ENCODE results near the gene SMIM24. TPM values are rescaled to one million over a fixed set of nuclear protein-coding genes. Genes with fewer than 3 reads are reported as not detected.

The SMIM24 gene
- total RNA-seq, 1 donor from 2014 or later, result not detected

DNA sequence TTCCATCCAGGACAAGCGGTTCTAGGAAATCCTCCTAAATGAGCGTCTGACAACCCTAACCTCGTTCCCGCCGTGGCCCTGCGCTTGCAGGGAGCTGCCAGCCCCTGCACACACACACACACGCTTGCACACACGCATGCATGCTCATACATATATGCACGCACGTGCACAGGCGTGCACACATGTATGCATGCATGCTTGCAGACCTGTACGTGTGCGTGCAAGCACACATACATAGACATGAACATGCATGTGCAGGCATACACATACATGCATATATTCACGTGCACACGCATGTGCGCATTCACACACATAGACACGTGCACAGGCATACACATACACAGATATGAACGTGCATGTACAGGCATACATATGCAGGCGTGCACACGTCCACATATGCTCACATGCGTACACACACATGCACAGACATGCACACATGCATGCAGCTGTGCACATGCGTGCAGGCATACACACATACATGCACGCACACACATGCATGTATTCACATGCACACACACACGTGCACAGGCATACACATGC is 35.6 kb downstream of the SMIM24 start:
- DNase-seq (ENCODE audit: extremely low spot score in 2 of 2), result no peak
- intact Hi-C loops (cut with DNase I), result no loop called here
- H3K4me1 ChIP-seq, result peaks cover 33% of the 10 kb centered on the region

DNA sequence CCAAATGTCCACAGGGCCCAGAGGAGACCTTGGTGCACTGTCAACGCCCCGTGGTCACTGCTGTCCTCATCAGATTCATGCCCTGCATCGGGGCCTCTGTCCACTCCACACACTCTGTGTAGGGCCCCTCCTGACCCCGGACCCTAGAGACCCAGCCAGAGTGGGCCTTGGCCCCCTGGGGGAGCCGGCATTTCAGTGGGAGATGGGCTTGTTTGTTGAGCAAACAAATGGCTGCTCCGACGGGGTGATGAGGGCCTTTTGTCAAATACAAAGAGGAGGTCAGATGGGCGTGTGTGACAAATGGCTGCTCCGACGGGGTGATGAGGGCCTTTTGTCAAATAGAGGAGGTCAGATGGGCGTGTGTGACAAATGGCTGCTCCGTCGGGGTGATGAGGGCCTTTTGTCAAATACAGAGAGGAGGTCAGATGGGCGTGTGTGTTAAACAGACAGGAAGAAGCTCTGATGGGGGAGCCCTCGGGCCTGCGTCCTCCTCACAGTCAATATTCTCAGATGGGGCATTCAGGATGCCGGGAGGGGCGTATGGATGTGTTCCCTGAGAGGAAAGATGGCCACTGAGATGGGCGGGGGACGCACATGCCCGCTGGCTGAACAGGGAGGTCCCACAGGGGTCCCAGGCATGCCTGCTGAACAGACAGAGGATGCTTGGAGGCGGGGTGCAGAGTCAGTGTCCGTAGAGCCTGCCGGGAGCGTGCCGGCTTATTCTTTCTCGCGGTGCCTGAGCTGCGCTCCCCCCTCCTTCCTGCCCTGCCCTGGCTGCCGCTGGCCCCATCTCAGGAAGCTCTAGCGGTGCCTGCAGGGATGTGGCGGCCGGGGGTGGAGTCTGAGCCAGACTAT is 36.3 kb downstream of the SMIM24 start:
- Histone ChIP-seq H3K4me1 (peaks cover 33% of the 10 kb centered on the region), H3K36me3 (peaks cover 0 to 20% of the 10 kb centered on the region in 2 donors), H3K9me3 (no peaks in the 10 kb centered on the region), H3K27ac (peak overlapping the region; percentile 80), H3K4me3 (no peak overlapping the region), H3K27me3 (no peaks in the 10 kb centered on the region)
- no peak for TF ChIP-seq POLR2A (IDR thresholded peaks at IDR 0.05)
- TF ChIP-seq, protein P1, sequence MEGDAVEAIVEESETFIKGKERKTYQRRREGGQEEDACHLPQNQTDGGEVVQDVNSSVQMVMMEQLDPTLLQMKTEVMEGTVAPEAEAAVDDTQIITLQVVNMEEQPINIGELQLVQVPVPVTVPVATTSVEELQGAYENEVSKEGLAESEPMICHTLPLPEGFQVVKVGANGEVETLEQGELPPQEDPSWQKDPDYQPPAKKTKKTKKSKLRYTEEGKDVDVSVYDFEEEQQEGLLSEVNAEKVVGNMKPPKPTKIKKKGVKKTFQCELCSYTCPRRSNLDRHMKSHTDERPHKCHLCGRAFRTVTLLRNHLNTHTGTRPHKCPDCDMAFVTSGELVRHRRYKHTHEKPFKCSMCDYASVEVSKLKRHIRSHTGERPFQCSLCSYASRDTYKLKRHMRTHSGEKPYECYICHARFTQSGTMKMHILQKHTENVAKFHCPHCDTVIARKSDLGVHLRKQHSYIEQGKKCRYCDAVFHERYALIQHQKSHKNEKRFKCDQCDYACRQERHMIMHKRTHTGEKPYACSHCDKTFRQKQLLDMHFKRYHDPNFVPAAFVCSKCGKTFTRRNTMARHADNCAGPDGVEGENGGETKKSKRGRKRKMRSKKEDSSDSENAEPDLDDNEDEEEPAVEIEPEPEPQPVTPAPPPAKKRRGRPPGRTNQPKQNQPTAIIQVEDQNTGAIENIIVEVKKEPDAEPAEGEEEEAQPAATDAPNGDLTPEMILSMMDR (IDR thresholded peaks at IDR 0.05), result no peak
- no peak for TF ChIP-seq POLR2AphosphoS5 (IDR thresholded peaks at IDR 0.05; ENCODE audit: insufficient read depth in 1 of 2, low read depth in 1 of 2)
- intact Hi-C loops (cut with DNase I), result no loop called here
- DNase-seq (ENCODE audit: extremely low spot score in 2 of 2), result no peak

More for the DNA sequence above, 35.6 kb downstream of the SMIM24 start:
- H3K4me3 ChIP-seq, result no peak overlapping the region
- TF ChIP-seq, protein P1 (IDR thresholded peaks at IDR 0.05), result no peak
- TF ChIP-seq POLR2AphosphoS5 (IDR thresholded peaks at IDR 0.05; ENCODE audit: insufficient read depth in 1 of 2, low read depth in 1 of 2) (peak in 1 of 2 donors; percentile 35), POLR2A (IDR thresholded peaks at IDR 0.05) (no peak)
- no peaks in the 10 kb centered on the region for H3K9me3 ChIP-seq
- no peaks in the 10 kb centered on the region for H3K27me3 ChIP-seq
- H3K36me3 ChIP-seq, result peaks cover 0 to 24% of the 10 kb centered on the region in 2 donors
- peak overlapping the region; percentile 80 for H3K27ac ChIP-seq

DNA sequence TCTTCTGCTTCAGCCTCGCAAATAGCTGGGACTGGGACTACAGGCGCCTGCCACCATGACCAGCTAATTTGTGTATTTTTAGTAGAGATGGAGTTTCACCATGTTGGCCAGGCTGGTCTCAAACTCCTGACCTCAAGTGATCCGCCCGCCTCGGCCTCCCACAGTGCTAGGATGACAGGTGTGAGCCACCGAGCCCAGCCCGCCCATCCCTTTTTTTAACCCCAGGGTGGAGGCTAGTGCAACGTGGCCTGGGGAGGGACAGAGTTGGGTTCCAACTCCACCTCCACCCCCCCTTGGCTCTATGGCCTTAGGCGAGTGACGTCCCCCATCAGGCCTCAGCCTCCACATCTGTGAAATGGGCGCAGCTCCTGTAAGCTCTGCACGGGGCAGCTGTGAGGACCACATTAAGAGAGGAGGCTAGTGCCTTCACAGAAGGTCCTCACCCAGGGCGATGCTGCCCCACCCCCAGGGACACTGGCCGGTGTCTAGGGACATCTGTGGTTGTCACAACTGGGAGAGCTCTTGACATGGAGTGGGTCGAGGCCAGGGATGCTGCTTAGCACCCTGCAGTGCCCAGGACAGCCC is 37.7 kb downstream of the SMIM24 start:
- no peaks in the 10 kb centered on the region for H3K27me3 ChIP-seq
- H3K4me3 ChIP-seq, result no peak overlapping the region
- TF ChIP-seq POLR2AphosphoS5 (IDR thresholded peaks at IDR 0.05; ENCODE audit: insufficient read depth in 1 of 2, low read depth in 1 of 2) (no peak), POLR2A (IDR thresholded peaks at IDR 0.05) (no peak)
- TF ChIP-seq, protein P1 (IDR thresholded peaks at IDR 0.05), result no peak
- DNase-seq (ENCODE audit: extremely low spot score in 2 of 2), result no peak
- intact Hi-C loops (cut with DNase I), result no loop called here
- H3K4me1 ChIP-seq, result peaks cover 33% of the 10 kb centered on the region
- no peaks in the 10 kb centered on the region for H3K9me3 ChIP-seq
- peak overlapping the region; percentile 66 for H3K27ac ChIP-seq
- peaks cover 0 to 15% of the 10 kb centered on the region in 2 donors for H3K36me3 ChIP-seq

DNA sequence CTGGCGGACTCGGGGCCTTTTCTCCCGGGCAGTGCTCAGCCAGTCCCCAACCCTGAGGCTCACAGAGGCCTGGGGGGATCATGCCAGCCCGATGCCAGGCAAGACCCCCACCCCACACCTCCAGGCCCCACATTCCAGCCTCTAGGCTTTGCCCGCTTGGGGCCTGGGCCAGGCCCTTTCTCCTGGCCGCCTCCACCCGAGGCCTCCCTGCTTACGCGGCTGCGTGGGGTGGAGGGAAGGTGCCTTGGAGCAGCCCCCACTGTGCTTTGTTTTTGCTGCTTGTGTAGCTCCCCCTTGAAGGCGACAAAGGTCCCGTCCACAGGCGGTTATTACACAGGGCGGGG is 38.4 kb downstream of the SMIM24 start:
- intact Hi-C loops (cut with DNase I), result no loop called here
- Histone ChIP-seq H3K4me3 (no peak overlapping the region), H3K27ac (peak overlapping the region; percentile 66), H3K9me3 (no peaks in the 10 kb centered on the region), H3K36me3 (peaks cover 0 to 18% of the 10 kb centered on the region in 2 donors), H3K4me1 (peaks cover 33% of the 10 kb centered on the region), H3K27me3 (no peaks in the 10 kb centered on the region)
- DNase-seq (ENCODE audit: extremely low spot score in 2 of 2), result no peak
- TF ChIP-seq POLR2AphosphoS5 (IDR thresholded peaks at IDR 0.05; ENCODE audit: insufficient read depth in 1 of 2, low read depth in 1 of 2) (no peak), POLR2A (IDR thresholded peaks at IDR 0.05) (no peak)
- TF ChIP-seq, protein P1 (IDR thresholded peaks at IDR 0.05), result no peak

Data from vagina (tissue), 2 donors.